Omental fat pad (tissue), 4 donors: Measurements from ENCODE around the gene DNAJC17. TPM values are rescaled to one million over a fixed set of nuclear protein-coding genes. Genes with fewer than 3 reads are reported as not detected.

Source experiments
- ATAC-seq: fragments of 150-250 bp; one replicate; pipeline ENCODE4 v1.9.1; 2016; ENCODE audit warnings: mild to moderate bottlenecking, moderate library complexity; ENCODE audit not compliant: low FRiP score
- DNase-seq: peaks from one replicate; pipeline ENCODE4 v3.0.0-alpha.2; 2019; ENCODE audit warnings: low spot score
- CTCF ChIP-seq, 3 donors: fragments of 450-650 bp; IDR thresholded peaks; one replicate each; pipeline ENCODE4 v1.5.1; 2016 to 2017; ENCODE audit warnings: antibody characterized with exemption in 3 of 3, mild to moderate bottlenecking in 3 of 3, moderate library complexity in 2 of 3
- total RNA-seq, 4 donors: library from RNA; depleted of rRNA; stranded (reverse); fragments of >200 nt; gene quantifications; one replicate each; pipeline ENCODE4 v1.1.0, GENCODE V29; 2016

The DNAJC17 gene
- total RNA-seq, 4 donors from 2014 or later: 8.8 to 21.1 (median 17.1) TPM

- no peak for TF ChIP-seq CTCF (IDR thresholded peaks at IDR 0.05)
- no peak for ATAC-seq
- no peak for DNase-seq
Measured at GRCh38 chr15:40831861-40832260, 24.6 kb upstream of the DNAJC17 start.

- ATAC-seq: no peak
- TF ChIP-seq CTCF (IDR thresholded peaks at IDR 0.05): no peak
- no peak for DNase-seq
Measured at GRCh38 chr15:40830884-40831283, 23.6 kb upstream of the DNAJC17 start.

DNA sequence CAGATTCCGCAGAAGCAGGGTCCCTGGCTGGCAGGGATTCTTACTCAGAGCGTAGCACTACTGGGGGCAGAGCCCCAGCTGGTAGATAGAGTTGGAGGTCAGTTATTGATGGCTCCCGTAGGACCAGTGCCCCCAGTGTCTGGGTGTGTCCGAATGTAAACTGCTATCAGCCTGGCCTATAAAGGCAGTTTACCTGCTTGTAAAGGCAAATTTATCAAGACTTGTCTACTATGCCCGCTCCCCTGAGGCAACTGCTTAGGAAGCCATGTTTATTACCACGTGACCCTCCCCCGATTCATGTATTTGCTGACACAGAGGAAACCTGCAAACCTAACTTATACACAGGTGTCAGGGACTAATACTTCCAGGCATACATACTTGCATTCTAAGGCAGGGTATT, 21.8 kb upstream of the DNAJC17 start:
- ATAC-seq: no peak
- DNase-seq: no peak
- no peak for TF ChIP-seq CTCF (IDR thresholded peaks at IDR 0.05)

DNA sequence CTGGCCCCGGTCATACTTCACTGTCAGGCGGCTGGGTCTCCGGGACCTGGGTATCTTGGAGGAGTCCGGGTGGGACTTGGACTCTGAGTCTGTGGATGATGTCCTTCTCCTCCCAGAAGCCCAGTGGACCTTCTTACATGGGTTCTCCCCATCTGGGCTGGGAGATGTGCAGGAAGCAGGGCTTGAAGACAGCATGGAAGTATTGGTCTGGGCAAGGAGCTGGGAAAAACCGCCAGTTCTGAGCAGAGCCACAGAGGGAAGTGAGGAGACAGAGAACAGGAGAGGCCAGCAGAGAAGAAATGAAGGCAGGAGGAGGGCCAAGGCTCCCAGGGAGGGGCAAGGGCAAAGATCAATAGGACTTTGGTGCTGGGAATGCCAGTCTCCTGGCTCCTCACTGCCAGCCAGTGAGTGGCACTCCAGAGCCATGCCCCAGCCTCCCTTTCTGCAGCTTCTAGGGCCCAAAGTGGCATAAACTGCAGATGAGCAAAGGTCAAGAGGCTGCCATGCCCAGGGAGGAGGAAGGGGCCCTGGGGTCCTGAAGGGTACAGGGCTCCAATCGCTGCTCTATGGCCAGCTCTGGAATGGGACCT, 21.3 kb upstream of the DNAJC17 start, which contains the start of gene PPP1R14D:
TSS of gene PPP1R14D (minus strand) at position 262 of the 590 bp plus-strand sequence. CDS start at position 195, 67 bp downstream.
- DNase-seq (no peak), ATAC-seq (no peak)
- no peak for TF ChIP-seq CTCF (IDR thresholded peaks at IDR 0.05)

DNA sequence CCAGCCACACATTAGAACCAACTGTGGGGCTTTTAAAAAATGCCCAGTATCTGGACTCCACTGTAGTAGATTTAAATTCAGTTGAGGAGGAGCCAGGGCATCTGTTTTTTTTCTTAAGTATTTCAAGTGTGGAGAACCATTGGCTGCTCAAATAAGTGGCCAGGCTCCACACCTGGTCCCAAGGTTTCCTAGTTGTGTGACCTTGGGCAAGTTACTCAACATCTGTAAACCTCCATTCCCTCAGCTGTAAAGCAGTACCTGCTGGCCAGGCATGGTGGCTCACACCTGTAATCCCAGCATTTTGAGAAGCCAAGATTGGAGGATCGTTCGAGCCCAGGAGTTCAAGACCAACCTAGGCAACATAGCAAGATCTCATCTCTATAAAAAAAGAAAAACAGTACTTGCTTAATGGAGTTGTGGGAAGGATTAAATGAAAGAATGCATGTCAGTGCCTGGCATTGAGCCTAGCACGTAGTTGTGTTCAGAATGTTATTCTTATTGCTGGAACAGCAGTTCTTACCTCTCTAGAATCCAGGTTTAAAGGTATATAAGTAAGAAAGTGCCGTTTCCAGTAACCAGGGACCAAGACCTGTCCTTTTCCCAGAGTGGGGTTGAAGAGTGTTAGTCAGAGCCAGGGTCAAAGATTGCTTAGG, 19.3 kb upstream of the DNAJC17 start:
- TF ChIP-seq CTCF (IDR thresholded peaks at IDR 0.05): no peak
- ATAC-seq (no peak), DNase-seq (no peak)

DNA sequence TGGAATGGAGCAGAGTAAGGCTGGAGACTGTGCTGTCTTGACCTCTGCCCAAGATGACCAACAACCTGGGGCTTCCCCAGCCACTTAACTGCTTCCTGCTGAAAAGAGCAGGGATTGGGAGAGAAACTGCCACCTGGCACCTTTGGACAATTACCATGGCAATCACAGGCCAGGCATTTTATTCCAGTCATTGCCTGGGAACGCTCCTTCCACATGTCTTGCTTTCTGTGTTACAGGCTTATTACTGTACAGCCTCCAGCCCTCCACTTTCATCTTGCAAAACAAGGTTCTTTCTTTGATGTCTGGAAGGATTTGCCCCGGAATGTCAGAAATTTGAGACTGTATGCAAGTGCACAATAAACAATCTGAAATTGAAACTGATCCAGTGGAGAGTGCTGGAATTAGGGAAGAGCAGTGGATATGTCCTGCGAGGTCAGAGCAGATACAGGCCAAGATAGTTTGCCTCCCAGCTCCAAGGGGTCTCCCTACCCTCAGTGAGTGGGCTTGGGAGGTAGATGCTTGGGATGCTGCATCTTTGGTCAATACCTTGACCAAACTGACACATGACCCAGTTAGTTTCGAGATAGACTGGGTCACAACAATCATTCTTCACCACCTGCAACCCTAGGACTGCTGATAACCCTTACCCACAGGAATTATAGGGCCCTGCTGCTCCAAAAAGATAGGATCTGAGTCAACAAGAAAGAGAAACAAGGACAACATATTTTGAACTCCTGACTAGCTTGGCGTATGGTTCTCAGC, 18.6 kb upstream of the DNAJC17 start:
- ATAC-seq: no peak
- no peak for DNase-seq
- no peak for TF ChIP-seq CTCF (IDR thresholded peaks at IDR 0.05)
